Measurements from ENCODE around the gene TIMP3.
A peak's percentile ranks its signal among the peaks of the same experiment; 100 is the strongest.
"Not testable (repeated sequence)": the region's sequence is repeated elsewhere in the genome, so short reads cannot be mapped to it uniquely, and the experiment has no call there.

Gene TIMP3

GRCh38 chr22:32801537-32802236 lies at the start of gene TIMP3:
TSS of gene TIMP3 (plus strand) at chr22:32801705. CDS start at chr22:32802002, 297 bp downstream.
- no peak for DNase-seq (ENCODE audit: low read depth)

GRCh38 chr22:32752326-32752725 lies 49.2 kb upstream of the TIMP3 start:
- DNase-seq (ENCODE audit: low read depth), result no peak

GRCh38 chr22:32752816-32753520 lies 48.5 kb upstream of the TIMP3 start:
- no peak for DNase-seq (ENCODE audit: low read depth)

GRCh38 chr22:32753591-32753990 lies 47.9 kb upstream of the TIMP3 start:
- DNase-seq (ENCODE audit: low read depth), result no peak

GRCh38 chr22:32754413-32755041 lies 47.0 kb upstream of the TIMP3 start:
- no peak for DNase-seq (ENCODE audit: low read depth)

- DNase-seq (ENCODE audit: low read depth), result not testable (repeated sequence)
Observed at GRCh38 chr22:32757086-32757762, 44.3 kb upstream of the TIMP3 start.

GRCh38 chr22:32758866-32759385 lies 42.6 kb upstream of the TIMP3 start:
- no peak for DNase-seq (ENCODE audit: low read depth)

- DNase-seq (ENCODE audit: low read depth), result no peak
Observed at GRCh38 chr22:32760396-32760795, 41.1 kb upstream of the TIMP3 start.

GRCh38 chr22:32760815-32761214 lies 40.7 kb upstream of the TIMP3 start:
- no peak for DNase-seq (ENCODE audit: low read depth)

- DNase-seq (ENCODE audit: low read depth), result peak; percentile 59
Observed at GRCh38 chr22:32761251-32761903, 40.1 kb upstream of the TIMP3 start.

- DNase-seq (ENCODE audit: low read depth), result peak; percentile 85
Observed at GRCh38 chr22:32764330-32765131, 37.0 kb upstream of the TIMP3 start.

GRCh38 chr22:32765132-32765618 lies 36.3 kb upstream of the TIMP3 start:
- no peak for DNase-seq (ENCODE audit: low read depth)

- no peak for DNase-seq (ENCODE audit: low read depth)
Observed at GRCh38 chr22:32771756-32772155, 29.7 kb upstream of the TIMP3 start.

GRCh38 chr22:32775957-32776356 lies 25.5 kb upstream of the TIMP3 start:
- DNase-seq (ENCODE audit: low read depth), result no peak

GRCh38 chr22:32776397-32776796 lies 25.1 kb upstream of the TIMP3 start:
- no peak for DNase-seq (ENCODE audit: low read depth)

GRCh38 chr22:32776802-32777201 lies 24.7 kb upstream of the TIMP3 start:
- no peak for DNase-seq (ENCODE audit: low read depth)

- DNase-seq (ENCODE audit: low read depth), result no peak
Observed at GRCh38 chr22:32777987-32778386, 23.5 kb upstream of the TIMP3 start.

- no peak for DNase-seq (ENCODE audit: low read depth)
Observed at GRCh38 chr22:32780726-32781310, 20.7 kb upstream of the TIMP3 start.

- no peak for DNase-seq (ENCODE audit: low read depth)
Observed at GRCh38 chr22:32781695-32782094, 19.8 kb upstream of the TIMP3 start.

- DNase-seq (ENCODE audit: low read depth), result no peak
Observed at GRCh38 chr22:32785321-32786026, 16.0 kb upstream of the TIMP3 start.
